ENCODE measurements around the gene NT5C1A.

GRCh38 chr1:39672551-39672947 is 642 bp upstream of the NT5C1A start:
- TF ChIP-seq, protein P1, sequence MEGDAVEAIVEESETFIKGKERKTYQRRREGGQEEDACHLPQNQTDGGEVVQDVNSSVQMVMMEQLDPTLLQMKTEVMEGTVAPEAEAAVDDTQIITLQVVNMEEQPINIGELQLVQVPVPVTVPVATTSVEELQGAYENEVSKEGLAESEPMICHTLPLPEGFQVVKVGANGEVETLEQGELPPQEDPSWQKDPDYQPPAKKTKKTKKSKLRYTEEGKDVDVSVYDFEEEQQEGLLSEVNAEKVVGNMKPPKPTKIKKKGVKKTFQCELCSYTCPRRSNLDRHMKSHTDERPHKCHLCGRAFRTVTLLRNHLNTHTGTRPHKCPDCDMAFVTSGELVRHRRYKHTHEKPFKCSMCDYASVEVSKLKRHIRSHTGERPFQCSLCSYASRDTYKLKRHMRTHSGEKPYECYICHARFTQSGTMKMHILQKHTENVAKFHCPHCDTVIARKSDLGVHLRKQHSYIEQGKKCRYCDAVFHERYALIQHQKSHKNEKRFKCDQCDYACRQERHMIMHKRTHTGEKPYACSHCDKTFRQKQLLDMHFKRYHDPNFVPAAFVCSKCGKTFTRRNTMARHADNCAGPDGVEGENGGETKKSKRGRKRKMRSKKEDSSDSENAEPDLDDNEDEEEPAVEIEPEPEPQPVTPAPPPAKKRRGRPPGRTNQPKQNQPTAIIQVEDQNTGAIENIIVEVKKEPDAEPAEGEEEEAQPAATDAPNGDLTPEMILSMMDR (IDR thresholded peaks at IDR 0.05): no peak
- TF ChIP-seq POLR2A (IDR thresholded peaks at IDR 0.05) (no peak), POLR2AphosphoS5 (IDR thresholded peaks at IDR 0.05) (no peak), EP300 (IDR thresholded peaks at IDR 0.05) (no peak)

Data from sigmoid colon (tissue), 4 donors.